Bronchial epithelial cell (primary cell): ENCODE data around the gene CGNL1. TPM values are rescaled to one million over a fixed set of nuclear protein-coding genes. Genes with fewer than 3 reads are reported as not detected.

Experiments
- DNase-seq: peaks from one replicate; pipeline ENCODE4 v3.0.0-alpha.2; 2010; ENCODE audit warnings: low read depth
- FAIRE-seq: peaks from 2 replicates; lab custom pipeline; 2011; peaks lifted over from hg19 to GRCh38; lab: Jason Lieb, UNC
- H3K27me3 ChIP-seq: 2 replicates; pipeline ENCODE4 v1.5.1; 2011; ENCODE audit warnings: low read length; ENCODE audit not compliant: control insufficient read depth, insufficient read depth
- H3K36me3 ChIP-seq: 2 replicates; pipeline ENCODE4 v1.5.1; 2011; ENCODE audit warnings: low read length; ENCODE audit not compliant: control insufficient read depth, insufficient read depth
- H3K4me3 ChIP-seq: 2 replicates; pipeline ENCODE4 v1.5.1; 2011; ENCODE audit warnings: mild to moderate bottlenecking, low read depth, low read length, control low read depth
- CTCF ChIP-seq: IDR thresholded peaks from 2 replicates; pipeline ENCODE4 v1.5.1; 2011; ENCODE audit warnings: mild to moderate bottlenecking, moderate library complexity, low read length, control low read depth, inconsistent platforms; ENCODE audit not compliant: insufficient read depth, severe bottlenecking
- total RNA-seq: library from RNA; depleted of rRNA; stranded (reverse); fragments of >200 nt; gene quantifications from 2 replicates; pipeline ENCODE4 v1.2.1, GENCODE V29; 2014

CGNL1 gene
- total RNA-seq, 1 donor from 2014 or later = 0.53 TPM

GRCh38 chr15:57440799-57441198 lies 64.5 kb downstream of the CGNL1 start:
- Histone ChIP-seq H3K27me3 (no peaks in the 10 kb centered on the region), H3K36me3 (no peaks in the 10 kb centered on the region), H3K4me3 (no peak overlapping the region)
- no peak for TF ChIP-seq CTCF
- FAIRE-seq (no peak), DNase-seq (peak; percentile 48)

- FAIRE-seq = peak; percentile 7
- no peak for TF ChIP-seq CTCF
- H3K4me3 ChIP-seq = no peak overlapping the region
- no peak for DNase-seq
- H3K36me3 ChIP-seq = no peaks in the 10 kb centered on the region
- H3K27me3 ChIP-seq = no peaks in the 10 kb centered on the region
These were observed 66.0 kb downstream of the CGNL1 start for GRCh38 chr15:57442335-57442734.

- H3K36me3 ChIP-seq = no peaks in the 10 kb centered on the region
- DNase-seq (no peak), FAIRE-seq (no peak)
- H3K4me3 ChIP-seq = no peak overlapping the region
- H3K27me3 ChIP-seq = no peaks in the 10 kb centered on the region
- TF ChIP-seq CTCF = no peak
These were observed 67.2 kb downstream of the CGNL1 start for GRCh38 chr15:57443486-57443885.

- TF ChIP-seq CTCF = no peak
- no peaks in the 10 kb centered on the region for H3K27me3 ChIP-seq
- H3K36me3 ChIP-seq = no peaks in the 10 kb centered on the region
- no peak overlapping the region for H3K4me3 ChIP-seq
- DNase-seq = peak; percentile 17
- no peak for FAIRE-seq
These were observed 68.7 kb downstream of the CGNL1 start for GRCh38 chr15:57444877-57445513.

GRCh38 chr15:57445872-57446271 lies 69.6 kb downstream of the CGNL1 start:
- Histone ChIP-seq H3K4me3 (no peak overlapping the region), H3K36me3 (no peaks in the 10 kb centered on the region), H3K27me3 (no peaks in the 10 kb centered on the region)
- TF ChIP-seq CTCF = no peak
- DNase-seq (peak; percentile 21), FAIRE-seq (no peak)

- Histone ChIP-seq H3K4me3 (no peak overlapping the region), H3K27me3 (no peaks in the 10 kb centered on the region), H3K36me3 (no peaks in the 10 kb centered on the region)
- TF ChIP-seq CTCF = no peak
- no peak for FAIRE-seq
- DNase-seq = no peak
These were observed 70.1 kb downstream of the CGNL1 start for GRCh38 chr15:57446393-57446792.
